ENCODE data around the gene TMEM132D. TPM values are rescaled to one million over a fixed set of nuclear protein-coding genes. Genes with fewer than 3 reads are reported as not detected.

Gene TMEM132D
- total and polyA plus RNA-seq, 2 of the 8 experiments (the other 6 are each of a cell fraction or from before 2014, with no cell fraction given), result 3.5 to 10.1 TPM

- TF ChIP-seq RXRA (IDR thresholded peaks at IDR 0.05; ENCODE audit: insufficient read depth, low read depth, low read length) (no peak), SP1 (IDR thresholded peaks at IDR 0.05; ENCODE audit: low read depth, low read length) (no peak), SIRT6 (IDR thresholded peaks at IDR 0.05; ENCODE audit: low read length) (no peak), SRF (IDR thresholded peaks at IDR 0.05; ENCODE audit: low read depth, low read length) (no peak), SAP30 (IDR thresholded peaks at IDR 0.05; ENCODE audit: insufficient read depth, insufficient replicate concordance, low read length) (no peak), E2F6 (IDR thresholded peaks at IDR 0.05) (no peak), SP4 (IDR thresholded peaks at IDR 0.05; ENCODE audit: low read length) (no peak), SIX5 (IDR thresholded peaks at IDR 0.05; ENCODE audit: low read depth, low read length) (no peak)
These were observed 332.9 kb downstream of the TMEM132D start (continued) for GRCh38 chr12:129570796-129571400.

All from H1 (cell line).